Activated T-helper 1 cell treated with anti-CD3 and anti-CD28 coated beads, Interleukin-12 subunit alpha, Interleukin-12 subunit beta, Interleukin-2, Interleukin-4 antibody, amounts not matched to agents 30 ng/mL and 10 ng/mL and 1 ng/mL, durations not matched to agents 14 hours and 24 hours and 36 hours (primary cell): ENCODE data around the gene FSHR. TPM values are rescaled to one million over a fixed set of nuclear protein-coding genes. Genes with fewer than 3 reads are reported as not detected.

Experiments used
- DNase-seq: peaks from one replicate; pipeline ENCODE4 v3.0.0; 2021; ENCODE audit warnings: low spot score
- H3K27ac Mint-ChIP-seq: one replicate; pipeline ENCODE4 v1.8.0; 2021; ENCODE audit warnings: mild to moderate bottlenecking, mixed read lengths
- H3K27me3 Mint-ChIP-seq: one replicate; pipeline ENCODE4 v1.8.0; 2022; ENCODE audit warnings: mild to moderate bottlenecking, moderate library complexity, mixed read lengths; ENCODE audit not compliant: insufficient read depth
- H3K36me3 Mint-ChIP-seq: one replicate; pipeline ENCODE4 v1.8.0; 2021; ENCODE audit warnings: low read depth, mixed read lengths
- H3K4me1 Mint-ChIP-seq: one replicate; pipeline ENCODE4 v1.8.0; 2021; ENCODE audit warnings: low read depth, mixed read lengths
- H3K4me3 Mint-ChIP-seq: one replicate; pipeline ENCODE4 v1.8.0; 2021; ENCODE audit warnings: mild to moderate bottlenecking, moderate library complexity, mixed read lengths
- H3K9me3 Mint-ChIP-seq: one replicate; pipeline ENCODE4 v1.8.0; 2021; ENCODE audit warnings: mixed read lengths
- intact Hi-C: fragments of 100-400 bp; cut with micrococcal nuclease; formaldehyde crosslinking; loops from one replicate; pipeline ENCODE4 v1.15.1; 2024
- total RNA-seq: library from RNA; stranded (reverse); gene quantifications from 2 replicates; pipeline ENCODE4 v1.2.3, GENCODE V29; 2022

FSHR gene
- total RNA-seq: not detected in 2 replicates

- H3K9me3 Mint-ChIP-seq: no peaks in the 10 kb centered on the region
- no peak for DNase-seq
- H3K27ac Mint-ChIP-seq: no peak within 1 kb of the TSS
- intact Hi-C loops: no loop called here
- no peak within 1 kb of the TSS for H3K4me3 Mint-ChIP-seq
- H3K36me3 Mint-ChIP-seq: no peaks in the 10 kb centered on the region
- H3K27me3 Mint-ChIP-seq: no peaks in the 10 kb centered on the region
- H3K4me1 Mint-ChIP-seq: no peaks in the 10 kb centered on the region
These were observed at the start of gene FSHR for GRCh38 chr2:49154140-49154539. Gene FSHR, minus strand, starts transcription at chr2:49154515. Its CDS starts 98 bp downstream, at chr2:49154417.

DNA sequence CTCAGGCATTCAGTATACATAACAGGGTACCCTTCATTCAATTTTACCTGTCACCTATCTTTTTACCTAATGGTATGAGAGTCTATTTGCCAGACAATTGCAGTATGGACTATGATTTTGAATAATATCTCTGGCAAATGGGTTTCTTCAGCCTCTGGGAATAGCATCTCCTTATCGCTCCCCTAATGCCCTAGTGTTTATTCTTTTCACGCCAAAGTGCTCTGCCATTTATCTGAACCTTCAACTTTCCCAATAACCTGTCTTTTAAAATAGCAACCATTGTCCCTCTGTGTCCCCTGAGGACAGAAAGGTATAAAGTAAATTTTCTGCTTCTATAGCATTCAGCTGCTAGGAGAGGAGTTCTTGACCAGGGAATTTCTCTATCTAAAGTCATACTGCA is 45.0 kb upstream of the FSHR start:
- no peaks in the 10 kb centered on the region for H3K9me3 Mint-ChIP-seq
- H3K4me1 Mint-ChIP-seq: no peaks in the 10 kb centered on the region
- no peak for DNase-seq
- H3K36me3 Mint-ChIP-seq: no peaks in the 10 kb centered on the region
- H3K27ac Mint-ChIP-seq: no peak overlapping the region
- H3K27me3 Mint-ChIP-seq: no peaks in the 10 kb centered on the region
- no peak overlapping the region for H3K4me3 Mint-ChIP-seq
- intact Hi-C loops: no loop called here

- no peak for DNase-seq
- H3K9me3 Mint-ChIP-seq: no peaks in the 10 kb centered on the region
- no peaks in the 10 kb centered on the region for H3K4me1 Mint-ChIP-seq
- H3K27ac Mint-ChIP-seq: no peak overlapping the region
- no peaks in the 10 kb centered on the region for H3K36me3 Mint-ChIP-seq
- intact Hi-C loops: no loop called here
- no peak overlapping the region for H3K4me3 Mint-ChIP-seq
- H3K27me3 Mint-ChIP-seq: no peaks in the 10 kb centered on the region
These were observed 40.4 kb upstream of the FSHR start for GRCh38 chr2:49194701-49195100.

DNA sequence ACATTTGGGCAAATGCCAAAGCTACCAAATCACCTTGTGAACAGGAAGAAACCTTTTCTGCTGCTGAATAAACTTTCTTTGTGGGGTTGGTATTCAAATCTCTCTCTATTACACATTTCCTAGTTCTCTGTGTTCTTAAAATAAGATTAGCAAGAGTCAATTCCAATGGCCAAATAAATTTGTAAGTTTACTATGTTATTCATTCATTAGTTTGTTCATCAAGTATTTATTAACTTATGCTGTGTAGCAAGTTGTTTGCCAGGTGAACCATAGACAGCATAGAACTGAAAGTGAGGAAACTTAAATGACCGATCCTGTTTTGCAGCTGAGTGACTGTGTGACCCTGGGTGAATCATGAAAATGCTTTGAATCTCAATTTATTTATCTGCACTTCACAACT is 37.7 kb upstream of the FSHR start:
- Mint-ChIP-seq H3K27ac (no peak overlapping the region), H3K4me3 (no peak overlapping the region), H3K27me3 (no peaks in the 10 kb centered on the region), H3K4me1 (no peaks in the 10 kb centered on the region), H3K9me3 (no peaks in the 10 kb centered on the region), H3K36me3 (no peaks in the 10 kb centered on the region)
- intact Hi-C loops: no loop called here
- no peak for DNase-seq

- no peak for DNase-seq
- intact Hi-C loops: no loop called here
- H3K4me3 Mint-ChIP-seq: no peak overlapping the region
- no peak overlapping the region for H3K27ac Mint-ChIP-seq
- no peaks in the 10 kb centered on the region for H3K9me3 Mint-ChIP-seq
- H3K36me3 Mint-ChIP-seq: no peaks in the 10 kb centered on the region
- no peaks in the 10 kb centered on the region for H3K4me1 Mint-ChIP-seq
- H3K27me3 Mint-ChIP-seq: no peaks in the 10 kb centered on the region
These were observed 35.4 kb upstream of the FSHR start for GRCh38 chr2:49189512-49190225.

DNA sequence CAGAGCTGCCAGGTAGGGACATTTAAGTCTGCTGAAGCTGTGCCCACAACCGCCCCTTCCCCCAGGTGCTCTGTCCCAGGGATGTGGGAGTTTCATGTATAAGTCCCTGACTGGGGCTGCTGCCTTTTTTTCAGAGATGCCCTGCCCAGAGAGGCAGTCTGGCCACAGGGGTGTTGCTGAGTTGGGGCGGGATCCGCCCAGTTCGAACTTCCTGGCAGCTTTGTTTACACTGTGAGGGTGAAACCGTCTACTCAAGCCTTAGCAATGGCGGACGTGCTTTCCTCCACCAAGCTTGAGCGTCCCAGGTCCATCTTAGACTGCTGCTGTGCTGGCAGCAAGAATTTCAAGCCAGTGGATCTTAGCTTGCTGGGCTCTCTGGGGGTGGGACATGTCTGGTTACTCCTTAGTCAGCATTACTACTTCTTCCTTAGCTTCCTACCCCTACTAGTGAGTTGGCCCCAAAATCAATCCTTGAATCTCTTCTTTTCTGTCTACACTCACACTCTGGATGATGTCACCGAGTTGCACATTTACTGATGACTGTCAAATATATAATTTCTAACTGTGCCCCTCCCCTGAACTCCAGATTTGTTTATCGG is 31.8 kb upstream of the FSHR start:
- Mint-ChIP-seq H3K36me3 (no peaks in the 10 kb centered on the region), H3K27ac (no peak overlapping the region), H3K9me3 (no peaks in the 10 kb centered on the region), H3K27me3 (no peaks in the 10 kb centered on the region), H3K4me3 (no peak overlapping the region), H3K4me1 (no peaks in the 10 kb centered on the region)
- intact Hi-C loops: no loop called here
- DNase-seq: no peak

GRCh38 chr2:49178656-49179055 is 24.3 kb upstream of the FSHR start:
- Mint-ChIP-seq H3K36me3 (no peaks in the 10 kb centered on the region), H3K9me3 (no peaks in the 10 kb centered on the region), H3K27ac (no peak overlapping the region), H3K4me1 (no peaks in the 10 kb centered on the region), H3K4me3 (no peak overlapping the region), H3K27me3 (no peaks in the 10 kb centered on the region)
- intact Hi-C loops: no loop called here
- no peak for DNase-seq

DNA sequence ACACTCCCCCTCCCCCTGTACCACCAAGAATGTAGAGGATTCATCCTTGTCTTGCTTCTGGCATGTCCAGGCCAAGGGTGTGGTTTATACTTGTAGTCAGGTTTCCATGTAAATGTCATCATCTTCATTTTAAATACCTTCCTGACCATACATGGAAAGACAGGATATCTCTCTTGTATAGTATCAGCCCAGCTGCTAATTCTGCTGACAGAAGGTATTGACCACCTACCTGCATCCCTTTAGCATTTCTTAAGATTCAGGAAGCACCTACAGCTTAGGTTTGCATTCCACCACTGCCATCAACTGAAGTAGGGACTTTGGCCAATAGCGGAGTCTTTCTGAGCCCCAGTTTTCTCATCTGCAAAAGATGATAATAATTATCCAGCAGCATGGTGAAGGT is 22.9 kb upstream of the FSHR start:
- no peak overlapping the region for H3K4me3 Mint-ChIP-seq
- no peak overlapping the region for H3K27ac Mint-ChIP-seq
- intact Hi-C loops: no loop called here
- DNase-seq: no peak
- H3K9me3 Mint-ChIP-seq: no peaks in the 10 kb centered on the region
- H3K36me3 Mint-ChIP-seq: no peaks in the 10 kb centered on the region
- no peaks in the 10 kb centered on the region for H3K4me1 Mint-ChIP-seq
- no peaks in the 10 kb centered on the region for H3K27me3 Mint-ChIP-seq

DNA sequence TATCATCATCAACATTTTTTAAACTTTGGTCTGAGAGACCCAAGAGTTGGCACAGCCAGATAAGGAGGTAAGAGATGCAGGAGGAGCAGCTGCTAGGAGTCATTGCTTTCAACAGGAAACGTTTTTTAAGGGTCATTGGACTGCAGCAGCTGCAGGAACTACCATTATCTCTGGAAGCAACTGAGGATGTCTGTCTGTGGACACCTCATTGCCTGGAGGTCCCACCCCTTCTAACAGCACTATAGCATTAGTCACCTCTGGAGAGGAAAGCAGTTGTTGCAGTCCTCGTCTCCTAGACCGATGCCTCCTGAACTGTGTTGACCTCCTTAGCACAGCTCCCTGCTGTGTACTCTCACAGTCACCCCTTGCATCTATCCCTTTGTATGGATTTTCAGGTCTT is 21.5 kb upstream of the FSHR start:
- H3K27me3 Mint-ChIP-seq: no peaks in the 10 kb centered on the region
- H3K27ac Mint-ChIP-seq: no peak overlapping the region
- H3K36me3 Mint-ChIP-seq: no peaks in the 10 kb centered on the region
- H3K9me3 Mint-ChIP-seq: no peaks in the 10 kb centered on the region
- H3K4me3 Mint-ChIP-seq: no peak overlapping the region
- intact Hi-C loops: no loop called here
- DNase-seq: no peak
- H3K4me1 Mint-ChIP-seq: no peaks in the 10 kb centered on the region

GRCh38 chr2:49174750-49175149 is 20.4 kb upstream of the FSHR start:
- Mint-ChIP-seq H3K27ac (no peak overlapping the region), H3K4me3 (no peak overlapping the region), H3K4me1 (no peaks in the 10 kb centered on the region), H3K36me3 (no peaks in the 10 kb centered on the region), H3K27me3 (no peaks in the 10 kb centered on the region), H3K9me3 (no peaks in the 10 kb centered on the region)
- no peak for DNase-seq
- intact Hi-C loops: no loop called here

DNA sequence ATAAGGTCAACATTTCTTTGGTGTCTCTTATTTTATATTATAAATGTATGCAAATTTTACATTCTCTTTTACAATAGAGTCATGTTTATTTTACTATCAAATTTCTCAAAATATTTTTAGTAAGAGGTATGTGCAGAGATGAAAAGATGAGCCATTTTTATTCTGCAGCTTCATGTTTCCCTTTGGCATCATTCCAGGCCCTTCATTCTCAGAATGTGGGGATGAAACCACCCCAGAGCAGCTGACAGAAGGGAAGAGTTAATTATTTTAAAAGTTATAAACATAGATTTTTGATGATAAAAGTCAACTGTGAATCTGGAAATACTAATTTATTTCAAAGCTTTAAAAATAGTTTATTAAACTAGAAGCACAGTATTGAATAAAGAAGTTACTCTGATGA is 12.8 kb upstream of the FSHR start:
- no peak for DNase-seq
- H3K36me3 Mint-ChIP-seq: no peaks in the 10 kb centered on the region
- intact Hi-C loops: no loop called here
- no peaks in the 10 kb centered on the region for H3K27me3 Mint-ChIP-seq
- H3K4me1 Mint-ChIP-seq: no peaks in the 10 kb centered on the region
- H3K4me3 Mint-ChIP-seq: no peak overlapping the region
- H3K27ac Mint-ChIP-seq: no peak overlapping the region
- no peaks in the 10 kb centered on the region for H3K9me3 Mint-ChIP-seq

- intact Hi-C loops: no loop called here
- Mint-ChIP-seq H3K9me3 (no peaks in the 10 kb centered on the region), H3K27ac (no peak overlapping the region), H3K4me1 (no peaks in the 10 kb centered on the region), H3K4me3 (no peak overlapping the region), H3K27me3 (no peaks in the 10 kb centered on the region), H3K36me3 (no peaks in the 10 kb centered on the region)
- no peak for DNase-seq
These were observed 11.3 kb upstream of the FSHR start for GRCh38 chr2:49165662-49166061.

DNA sequence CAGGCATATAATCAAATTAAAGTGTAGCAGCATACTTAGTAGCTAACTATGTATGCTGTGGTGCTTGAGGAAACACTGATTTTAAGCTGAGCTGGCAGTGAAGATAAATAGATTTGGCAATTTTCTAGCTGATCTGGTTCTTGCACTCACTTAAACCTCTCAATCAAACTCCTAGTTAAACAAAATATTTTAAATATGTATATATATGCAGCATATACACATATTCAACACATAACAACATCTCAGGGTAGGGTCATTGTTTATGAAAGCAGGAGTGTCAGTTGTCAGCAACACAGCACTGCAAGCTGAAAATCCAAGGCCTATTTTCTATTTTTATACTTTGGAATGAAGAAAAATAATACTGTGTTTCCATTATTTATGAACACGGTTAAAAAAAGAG is 10.4 kb upstream of the FSHR start:
- no peak overlapping the region for H3K4me3 Mint-ChIP-seq

DNA sequence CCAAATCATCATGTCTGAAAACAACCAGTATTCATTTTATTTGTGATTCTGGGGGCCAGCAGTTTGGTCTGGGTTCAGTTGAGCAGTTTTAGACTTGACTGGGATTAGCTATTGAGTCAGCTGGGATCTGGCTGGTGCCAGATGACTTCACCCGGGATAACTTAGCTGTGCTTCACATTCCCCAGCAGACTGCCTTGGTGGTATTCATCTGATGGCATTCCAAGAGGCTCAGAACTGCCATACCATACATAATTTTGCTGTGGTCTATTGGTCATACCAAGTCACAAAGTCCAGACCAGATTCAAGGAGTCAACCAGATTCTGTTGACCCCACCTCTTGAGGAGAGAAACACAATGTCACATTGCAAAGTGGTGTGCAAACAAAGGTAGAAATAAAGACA is 7.8 kb upstream of the FSHR start:
- intact Hi-C loops: no loop called here
- H3K27me3 Mint-ChIP-seq: peaks cover 2% of the 10 kb centered on the region
- no peak for DNase-seq
- H3K4me3 Mint-ChIP-seq: no peak overlapping the region
- H3K27ac Mint-ChIP-seq: no peak overlapping the region
- H3K36me3 Mint-ChIP-seq: no peaks in the 10 kb centered on the region
- H3K4me1 Mint-ChIP-seq: no peaks in the 10 kb centered on the region
- no peaks in the 10 kb centered on the region for H3K9me3 Mint-ChIP-seq

More for the DNA sequence above, 10.4 kb upstream of the FSHR start:
- intact Hi-C loops: no loop called here
- H3K27me3 Mint-ChIP-seq: no peaks in the 10 kb centered on the region
- DNase-seq: no peak
- H3K4me1 Mint-ChIP-seq: no peaks in the 10 kb centered on the region
- no peaks in the 10 kb centered on the region for H3K9me3 Mint-ChIP-seq
- H3K27ac Mint-ChIP-seq: no peak overlapping the region
- H3K36me3 Mint-ChIP-seq: no peaks in the 10 kb centered on the region
